GM19463 (cell line): ENCODE data around the gene AGMAT.

Experiments
- ATAC-seq: cut with Tn5 transposase; IDR thresholded peaks from one replicate; pipeline ENCODE4 v1.9.1; 2021; ENCODE audit warnings: mild to moderate bottlenecking, moderate library complexity; ENCODE audit not compliant: unreplicated experiment

AGMAT gene

DNA sequence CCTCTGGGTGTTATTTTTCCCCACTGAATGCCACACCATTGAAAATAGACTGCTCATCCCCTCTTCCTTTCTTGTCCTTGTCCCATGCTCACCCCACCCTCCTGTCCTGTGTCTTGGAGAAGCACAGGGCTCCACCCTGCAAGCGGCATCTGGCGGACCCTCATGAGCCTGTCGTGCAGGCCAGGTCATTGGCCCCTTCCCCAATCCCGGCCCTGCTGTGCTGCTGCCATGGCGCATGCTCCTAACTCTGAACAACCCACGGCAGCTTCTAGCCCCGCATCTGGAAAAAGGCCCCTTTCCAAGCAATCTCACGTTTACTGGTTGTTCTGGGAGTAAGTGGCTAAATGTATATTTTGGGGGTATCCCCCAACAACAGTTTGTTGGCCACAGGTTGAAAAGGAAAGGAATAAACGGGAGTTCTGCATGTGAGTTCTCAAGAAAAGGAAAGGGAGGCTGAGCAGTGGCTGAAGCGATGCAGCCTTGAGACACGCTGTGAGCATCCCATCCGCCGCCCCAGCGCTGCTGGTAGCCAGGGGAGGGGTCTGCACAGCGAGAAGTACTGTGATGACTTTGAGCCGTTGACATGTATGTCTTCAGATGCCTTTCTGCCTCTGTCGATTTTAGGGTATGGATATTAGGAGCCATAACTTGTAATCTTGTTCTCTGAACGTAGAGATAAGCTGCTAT, 16.3 kb downstream of the AGMAT start:
- ATAC-seq, result no peak

DNA sequence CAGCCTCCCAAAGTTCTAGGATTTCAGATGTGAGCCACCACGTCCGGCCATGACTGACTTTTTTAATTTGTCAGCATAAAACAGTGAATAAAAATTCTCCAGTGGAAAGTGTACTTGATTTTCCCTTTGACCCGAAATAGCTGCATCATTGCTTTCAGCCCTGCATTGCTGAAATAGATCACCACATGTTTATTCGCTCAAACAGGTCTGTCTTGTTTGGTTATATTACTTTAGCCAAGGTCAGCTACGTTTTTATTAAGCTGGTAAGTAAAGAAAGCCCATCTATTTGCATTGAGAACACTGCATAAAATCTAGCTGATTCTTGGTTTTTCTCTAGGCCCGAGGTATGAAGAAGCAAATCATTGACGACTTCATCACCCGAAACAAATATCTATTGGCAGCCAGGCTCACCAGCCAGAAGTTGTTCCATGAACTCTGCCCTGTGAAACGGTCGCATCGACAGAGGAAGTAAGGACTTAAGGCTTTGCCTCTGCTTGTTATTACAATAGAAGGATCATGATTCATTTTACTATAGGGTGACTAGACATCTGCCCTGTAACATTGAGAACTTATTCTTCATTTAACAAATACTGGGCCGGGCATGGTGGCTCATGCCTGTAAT, 25.6 kb downstream of the AGMAT start:
- ATAC-seq, result no peak

DNA sequence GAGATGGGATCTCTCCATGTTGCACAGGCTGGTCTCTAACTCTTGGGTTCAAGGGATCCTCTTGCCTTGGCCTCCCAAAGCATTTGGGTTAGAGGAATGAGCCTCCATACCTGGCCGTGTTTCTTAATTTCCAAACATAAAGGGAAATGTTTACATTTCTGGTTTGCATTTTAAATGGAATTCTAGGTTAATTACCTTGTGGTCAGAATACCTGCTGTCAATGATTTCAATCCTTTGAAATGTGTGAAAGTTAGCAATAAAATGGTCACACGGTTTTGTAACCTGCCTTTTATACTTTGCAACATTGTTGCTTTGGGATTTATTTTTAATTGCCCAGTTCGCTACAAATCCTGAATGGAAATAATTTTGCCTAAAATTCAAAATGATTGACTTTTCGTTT, 26.3 kb downstream of the AGMAT start:
- no peak for ATAC-seq

DNA sequence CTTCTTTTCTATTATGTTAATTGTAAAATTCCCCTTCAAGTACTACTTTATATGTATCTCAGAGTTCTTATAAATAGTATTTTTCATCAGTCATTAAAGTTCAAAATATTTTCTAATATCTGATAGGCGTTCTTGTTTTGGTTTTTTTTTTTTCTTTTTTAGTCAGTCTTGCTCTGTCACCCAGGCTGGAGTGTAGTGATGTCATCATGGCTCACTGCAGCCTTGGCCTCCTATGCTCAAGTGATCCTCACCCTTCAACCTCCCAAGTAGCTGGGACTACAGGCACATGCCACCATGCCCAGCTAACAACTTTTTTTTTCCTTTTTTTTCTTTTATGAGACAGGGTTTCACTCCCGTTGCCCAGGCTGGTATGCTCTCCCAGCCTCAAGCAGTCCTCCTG, 27.3 kb downstream of the AGMAT start:
- no peak for ATAC-seq

DNA sequence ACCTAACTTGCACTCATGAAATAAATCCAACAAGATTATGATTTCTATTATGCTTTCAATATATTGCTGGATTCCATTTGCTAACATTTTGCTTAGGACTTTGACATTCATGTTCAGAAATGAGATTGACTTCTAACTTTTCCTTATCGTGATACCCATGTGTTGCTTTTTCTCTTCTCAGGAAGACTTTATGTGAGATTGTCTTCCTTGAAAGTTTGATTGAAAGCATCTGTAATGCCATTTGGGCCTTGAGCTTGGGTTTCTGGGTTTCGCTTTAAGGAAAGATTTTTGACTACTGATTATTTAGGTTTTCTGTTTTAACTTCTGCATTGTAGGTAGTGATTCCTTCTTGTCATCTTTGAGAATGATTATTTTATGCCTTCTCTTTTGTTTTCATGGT, 27.8 kb downstream of the AGMAT start:
- ATAC-seq, result no peak

GRCh38 chr1:15550573-15550972, 34.3 kb downstream of the AGMAT start:
- ATAC-seq, result no peak

DNA sequence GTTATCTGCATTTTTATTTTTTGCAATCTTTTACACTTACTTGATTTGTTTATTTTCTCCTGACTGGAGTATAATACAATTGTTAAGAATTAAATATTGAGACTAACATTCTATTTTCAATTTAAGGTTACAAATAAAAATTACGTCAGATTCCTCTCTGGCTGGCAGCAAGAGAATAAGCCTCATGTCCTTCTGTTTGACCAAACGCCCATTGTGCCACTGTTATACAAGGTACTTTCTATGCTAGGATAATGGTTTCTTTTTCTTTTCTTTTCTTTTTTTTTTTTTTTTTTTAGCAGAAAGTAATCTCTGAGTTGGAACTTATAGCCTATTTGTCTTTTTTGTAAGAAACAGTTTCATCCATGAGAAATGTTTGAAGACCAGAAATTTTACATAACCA, 38.2 kb downstream of the AGMAT start:
- no peak for ATAC-seq

GRCh38 chr1:15543589-15544568, 41.0 kb downstream of the AGMAT start:
- no peak for ATAC-seq

DNA sequence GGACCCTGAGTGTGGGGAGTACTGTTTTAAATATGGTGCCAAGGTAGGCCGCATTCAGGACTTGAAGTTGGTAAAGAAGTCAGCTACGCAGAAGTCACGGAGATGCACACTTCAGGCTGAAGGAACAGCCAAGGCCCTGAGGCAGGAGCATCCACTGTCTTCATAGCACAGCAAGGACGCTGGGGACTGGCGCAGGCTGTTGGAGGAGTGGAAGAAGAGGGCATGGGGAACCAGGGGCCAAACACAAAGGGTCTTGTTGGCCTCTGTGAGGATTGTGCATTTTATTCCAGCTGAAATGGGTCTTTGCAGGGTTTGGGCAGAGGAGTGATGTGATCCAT, 41.6 kb downstream of the AGMAT start:
- ATAC-seq, result no peak

DNA sequence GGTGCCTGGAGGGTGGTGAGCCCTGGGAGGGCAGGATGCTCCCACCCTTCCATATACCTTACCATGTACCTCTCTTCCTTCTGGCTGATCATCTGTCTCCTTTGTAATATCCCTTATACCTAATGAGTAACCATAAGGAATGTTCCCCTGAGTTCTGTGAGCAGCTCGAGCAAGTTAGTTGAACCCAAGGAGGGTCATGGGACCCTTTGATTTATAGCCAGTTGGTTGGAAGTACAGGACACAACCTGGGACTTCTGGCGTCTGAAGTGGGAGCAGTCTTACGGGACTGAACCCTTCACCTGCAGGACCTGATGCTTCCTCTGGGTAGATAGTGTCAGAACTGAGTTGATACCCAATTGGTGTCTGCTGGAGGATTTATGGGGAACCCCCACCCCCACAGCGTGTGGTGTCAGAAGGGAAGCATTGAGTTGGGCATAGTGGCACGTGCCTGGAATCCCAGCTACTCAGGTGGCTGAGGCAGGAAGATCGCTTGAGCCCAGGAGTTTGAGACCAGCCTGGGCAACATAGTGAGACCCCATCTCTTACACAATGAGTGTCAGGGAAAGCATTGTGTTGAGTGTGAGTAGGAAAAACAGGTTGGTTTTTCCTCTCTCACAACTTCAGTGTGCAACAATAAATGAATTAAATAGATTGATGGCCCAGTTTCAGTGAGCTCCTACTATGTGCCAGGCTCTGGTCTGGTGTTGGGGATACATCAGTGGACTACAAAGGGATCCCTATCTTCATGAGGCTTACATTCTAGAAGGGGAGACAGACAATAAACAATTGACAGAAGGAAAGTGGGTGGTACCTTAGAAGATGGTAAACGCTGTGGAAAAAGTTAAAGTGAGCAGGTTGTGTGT, 42.2 kb downstream of the AGMAT start:
- ATAC-seq, result no peak

GRCh38 chr1:15541231-15541792, 43.5 kb downstream of the AGMAT start:
- no peak for ATAC-seq

- no peak for ATAC-seq
Observed at GRCh38 chr1:15540186-15540585, 44.7 kb downstream of the AGMAT start.

- ATAC-seq, result no peak
Observed at GRCh38 chr1:15538771-15539170, 46.1 kb downstream of the AGMAT start.

- ATAC-seq, result no peak
Observed at GRCh38 chr1:15531682-15532081, 53.2 kb downstream of the AGMAT start.

- no peak for ATAC-seq
Observed at GRCh38 chr1:15531003-15531402, 53.8 kb downstream of the AGMAT start.

GRCh38 chr1:15526490-15527339, 58.1 kb downstream of the AGMAT start, which contains the start of gene DNAJC16:
DNAJC16 (plus strand) TSS chr1:15526848; CDS start chr1:15529106, 2,258 bp downstream.
- peak; percentile 44 for ATAC-seq

GRCh38 chr1:15526021-15526489, 58.8 kb downstream of the AGMAT start:
- no peak for ATAC-seq

GRCh38 chr1:15525050-15526020, 59.5 kb downstream of the AGMAT start:
- ATAC-seq, result peak; percentile 38
